ENCODE data around the gene SPP2.

SPP2 gene

GRCh38 chr2:234076451-234076850, 25.9 kb downstream of the SPP2 start:
- no peaks in the 10 kb centered on the region for H3K4me1 ChIP-seq (ENCODE audit: control insufficient read depth, insufficient read depth, low read length)
- H3K27me3 ChIP-seq (ENCODE audit: control insufficient read depth, insufficient read depth, low read length), result no peaks in the 10 kb centered on the region
- H3K4me3 ChIP-seq (ENCODE audit: low read length), result no peak overlapping the region
- no peaks in the 10 kb centered on the region for H3K36me3 ChIP-seq (ENCODE audit: control insufficient read depth, insufficient read depth, low read length)
- no peak overlapping the region for H3K27ac ChIP-seq (ENCODE audit: low read depth, low read length)
- H3K9ac ChIP-seq (ENCODE audit: low read length), result no peak overlapping the region

GRCh38 chr2:234078129-234078528, 27.6 kb downstream of the SPP2 start:
- Histone ChIP-seq H3K27me3 (ENCODE audit: control insufficient read depth, insufficient read depth, low read length) (no peaks in the 10 kb centered on the region), H3K27ac (ENCODE audit: low read depth, low read length) (no peak overlapping the region), H3K4me1 (ENCODE audit: control insufficient read depth, insufficient read depth, low read length) (no peaks in the 10 kb centered on the region), H3K4me3 (ENCODE audit: low read length) (no peak overlapping the region), H3K36me3 (ENCODE audit: control insufficient read depth, insufficient read depth, low read length) (no peaks in the 10 kb centered on the region), H3K9ac (ENCODE audit: low read length) (no peak overlapping the region)

- H3K27ac ChIP-seq (ENCODE audit: low read depth, low read length), result no peak overlapping the region
- peaks cover 3% of the 10 kb centered on the region for H3K27me3 ChIP-seq (ENCODE audit: control insufficient read depth, insufficient read depth, low read length)
- H3K4me3 ChIP-seq (ENCODE audit: low read length), result no peak overlapping the region
- no peak overlapping the region for H3K9ac ChIP-seq (ENCODE audit: low read length)
- H3K4me1 ChIP-seq (ENCODE audit: control insufficient read depth, insufficient read depth, low read length), result no peaks in the 10 kb centered on the region
- no peaks in the 10 kb centered on the region for H3K36me3 ChIP-seq (ENCODE audit: control insufficient read depth, insufficient read depth, low read length)
These were observed 31.7 kb downstream of the SPP2 start for GRCh38 chr2:234081970-234082822.

GRCh38 chr2:234083572-234084348, 33.3 kb downstream of the SPP2 start:
- H3K9ac ChIP-seq (ENCODE audit: low read length), result no peak overlapping the region
- peaks cover 3% of the 10 kb centered on the region for H3K27me3 ChIP-seq (ENCODE audit: control insufficient read depth, insufficient read depth, low read length)
- H3K4me1 ChIP-seq (ENCODE audit: control insufficient read depth, insufficient read depth, low read length), result no peaks in the 10 kb centered on the region
- no peak overlapping the region for H3K27ac ChIP-seq (ENCODE audit: low read depth, low read length)
- H3K36me3 ChIP-seq (ENCODE audit: control insufficient read depth, insufficient read depth, low read length), result no peaks in the 10 kb centered on the region
- no peak overlapping the region for H3K4me3 ChIP-seq (ENCODE audit: low read length)

GRCh38 chr2:234091432-234091879, 41.0 kb downstream of the SPP2 start:
- Histone ChIP-seq H3K4me3 (ENCODE audit: low read length) (no peak overlapping the region), H3K27ac (ENCODE audit: low read depth, low read length) (no peak overlapping the region), H3K27me3 (ENCODE audit: control insufficient read depth, insufficient read depth, low read length) (peaks cover 1% of the 10 kb centered on the region), H3K36me3 (ENCODE audit: control insufficient read depth, insufficient read depth, low read length) (no peaks in the 10 kb centered on the region), H3K9ac (ENCODE audit: low read length) (no peak overlapping the region), H3K4me1 (ENCODE audit: control insufficient read depth, insufficient read depth, low read length) (no peaks in the 10 kb centered on the region)

GRCh38 chr2:234091883-234092282, 41.4 kb downstream of the SPP2 start:
- H3K27ac ChIP-seq (ENCODE audit: low read depth, low read length), result no peak overlapping the region
- no peaks in the 10 kb centered on the region for H3K4me1 ChIP-seq (ENCODE audit: control insufficient read depth, insufficient read depth, low read length)
- H3K4me3 ChIP-seq (ENCODE audit: low read length), result no peak overlapping the region
- peaks cover 1% of the 10 kb centered on the region for H3K27me3 ChIP-seq (ENCODE audit: control insufficient read depth, insufficient read depth, low read length)
- H3K36me3 ChIP-seq (ENCODE audit: control insufficient read depth, insufficient read depth, low read length), result no peaks in the 10 kb centered on the region
- H3K9ac ChIP-seq (ENCODE audit: low read length), result no peak overlapping the region

- no peak overlapping the region for H3K27ac ChIP-seq (ENCODE audit: low read depth, low read length)
These were observed 41.8 kb downstream of the SPP2 start for GRCh38 chr2:234092344-234092743.

GRCh38 chr2:234095301-234095700, 44.8 kb downstream of the SPP2 start:
- Histone ChIP-seq H3K27me3 (ENCODE audit: control insufficient read depth, insufficient read depth, low read length) (peaks cover 1% of the 10 kb centered on the region), H3K4me1 (ENCODE audit: control insufficient read depth, insufficient read depth, low read length) (no peaks in the 10 kb centered on the region), H3K4me3 (ENCODE audit: low read length) (no peak overlapping the region), H3K27ac (ENCODE audit: low read depth, low read length) (no peak overlapping the region), H3K9ac (ENCODE audit: low read length) (no peak overlapping the region), H3K36me3 (ENCODE audit: control insufficient read depth, insufficient read depth, low read length) (no peaks in the 10 kb centered on the region)

More at GRCh38 chr2:234092344-234092743, 41.8 kb downstream of the SPP2 start:
- Histone ChIP-seq H3K9ac (ENCODE audit: low read length) (no peak overlapping the region), H3K36me3 (ENCODE audit: control insufficient read depth, insufficient read depth, low read length) (no peaks in the 10 kb centered on the region), H3K4me1 (ENCODE audit: control insufficient read depth, insufficient read depth, low read length) (no peaks in the 10 kb centered on the region), H3K27me3 (ENCODE audit: control insufficient read depth, insufficient read depth, low read length) (peaks cover 1% of the 10 kb centered on the region), H3K4me3 (ENCODE audit: low read length) (no peak overlapping the region)

- Histone ChIP-seq H3K27ac (ENCODE audit: low read depth, low read length) (no peak overlapping the region), H3K36me3 (ENCODE audit: control insufficient read depth, insufficient read depth, low read length) (no peaks in the 10 kb centered on the region), H3K4me1 (ENCODE audit: control insufficient read depth, insufficient read depth, low read length) (no peaks in the 10 kb centered on the region), H3K9ac (ENCODE audit: low read length) (no peak overlapping the region), H3K27me3 (ENCODE audit: control insufficient read depth, insufficient read depth, low read length) (peaks cover 1% of the 10 kb centered on the region), H3K4me3 (ENCODE audit: low read length) (no peak overlapping the region)
These were observed 45.7 kb downstream of the SPP2 start for GRCh38 chr2:234096164-234096563.

- no peaks in the 10 kb centered on the region for H3K4me1 ChIP-seq (ENCODE audit: control insufficient read depth, insufficient read depth, low read length)
- no peak overlapping the region for H3K4me3 ChIP-seq (ENCODE audit: low read length)
- no peak overlapping the region for H3K9ac ChIP-seq (ENCODE audit: low read length)
- no peaks in the 10 kb centered on the region for H3K27me3 ChIP-seq (ENCODE audit: control insufficient read depth, insufficient read depth, low read length)
- H3K27ac ChIP-seq (ENCODE audit: low read depth, low read length), result no peak overlapping the region
- H3K36me3 ChIP-seq (ENCODE audit: control insufficient read depth, insufficient read depth, low read length), result no peaks in the 10 kb centered on the region
These were observed 48.2 kb downstream of the SPP2 start for GRCh38 chr2:234098681-234099080.

- no peak overlapping the region for H3K9ac ChIP-seq (ENCODE audit: low read length)
- no peak overlapping the region for H3K27ac ChIP-seq (ENCODE audit: low read depth, low read length)
- H3K4me3 ChIP-seq (ENCODE audit: low read length), result no peak overlapping the region
- H3K4me1 ChIP-seq (ENCODE audit: control insufficient read depth, insufficient read depth, low read length), result no peaks in the 10 kb centered on the region
- H3K27me3 ChIP-seq (ENCODE audit: control insufficient read depth, insufficient read depth, low read length), result no peaks in the 10 kb centered on the region
- no peaks in the 10 kb centered on the region for H3K36me3 ChIP-seq (ENCODE audit: control insufficient read depth, insufficient read depth, low read length)
These were observed 48.8 kb downstream of the SPP2 start for GRCh38 chr2:234099266-234099665.

GRCh38 chr2:234100686-234101085, 50.2 kb downstream of the SPP2 start:
- H3K27ac ChIP-seq (ENCODE audit: low read depth, low read length), result no peak overlapping the region
- H3K4me3 ChIP-seq (ENCODE audit: low read length), result no peak overlapping the region
- H3K9ac ChIP-seq (ENCODE audit: low read length), result no peak overlapping the region
- no peaks in the 10 kb centered on the region for H3K27me3 ChIP-seq (ENCODE audit: control insufficient read depth, insufficient read depth, low read length)
- H3K4me1 ChIP-seq (ENCODE audit: control insufficient read depth, insufficient read depth, low read length), result no peaks in the 10 kb centered on the region
- H3K36me3 ChIP-seq (ENCODE audit: control insufficient read depth, insufficient read depth, low read length), result no peaks in the 10 kb centered on the region
